ENCODE measurements around the gene PLXNA1.

GRCh38 chr3:126988451-126989021 lies 5.6 kb downstream of the PLXNA1 start:
- TF ChIP-seq AEBP2 (tag by site-specific recombination; IDR thresholded peaks at IDR 0.05; ENCODE audit: borderline replicate concordance) (no peak), ZBTB26 (tag by site-specific recombination; optimal IDR thresholded peaks at IDR 0.05) (no peak), CTCF (tag by site-specific recombination; IDR thresholded peaks at IDR 0.05) (no peak), ZNF623 (tag by site-specific recombination; IDR thresholded peaks at IDR 0.05) (no peak), ZBTB11 (tag by site-specific recombination; conservative IDR thresholded peaks at IDR 0.05; ENCODE audit: low read depth) (no peak), ZNF391 (tag by site-specific recombination; IDR thresholded peaks at IDR 0.05; ENCODE audit: borderline replicate concordance, low read depth) (no peak), ZNF24 (tag by site-specific recombination; IDR thresholded peaks at IDR 0.05) (no peak), PRDM4 (tag by site-specific recombination; IDR thresholded peaks at IDR 0.05) (no peak), KLF16 (tag by site-specific recombination; IDR thresholded peaks at IDR 0.05) (no peak), REST (tag by site-specific recombination; IDR thresholded peaks at IDR 0.05) (no peak), SETDB1 (IDR thresholded peaks at IDR 0.05; ENCODE audit: insufficient read length, low read length) (no peak), ZNF23 (tag by site-specific recombination; IDR thresholded peaks at IDR 0.05; ENCODE audit: borderline replicate concordance) (no peak)

Measured in HEK293 (cell line).